SU-DHL-6 (cell line): ENCODE data around the gene PDLIM7.
A peak's percentile ranks its signal among the peaks of the same experiment; 100 is the strongest.

Experiments used
- H2AFZ ChIP-seq: fragments of 200-600 bp; sonication (generic); 2 replicates; pipeline ENCODE4 v1.6.1; 2014; ENCODE audit warnings: low read depth, mild to moderate bottlenecking, moderate library complexity, mixed read lengths, antibody characterized with exemption, low read length; ENCODE audit not compliant: severe bottlenecking
- H3F3A ChIP-seq: fragments of 200-600 bp; shearing (Covaris generic); 2 replicates; pipeline ENCODE4 v1.6.0; 2016; ENCODE audit warnings: antibody characterized with exemption, mild to moderate bottlenecking; ENCODE audit not compliant: insufficient read depth
- H3K27ac ChIP-seq: fragments of 200-600 bp; sonication (generic); 2 replicates; pipeline ENCODE4 v1.5.1; 2016; ENCODE audit warnings: low read depth, mild to moderate bottlenecking, low read length, moderate library complexity, mixed read lengths
- H3K27me3 ChIP-seq: fragments of 200-600 bp; sonication (generic), shearing (Covaris generic); 2 replicates; pipeline ENCODE4 v1.6.0; 2014; ENCODE audit warnings: mild to moderate bottlenecking, low read length
- H3K36me3 ChIP-seq: fragments of 200-600 bp; sonication (generic); 2 replicates; pipeline ENCODE4 v1.6.1; 2014; ENCODE audit warnings: mild to moderate bottlenecking, low read length, mixed read lengths
- H3K4me2 ChIP-seq: fragments of 300-600, 200-600 bp; shearing (Covaris generic), sonication (generic); 2 replicates; pipeline ENCODE4 v1.6.0; 2014; ENCODE audit warnings: low read length, low read depth, mild to moderate bottlenecking; ENCODE audit not compliant: poor library complexity, severe bottlenecking
- H3K4me3 ChIP-seq: fragments of 200-600 bp; sonication (generic); 2 replicates; pipeline ENCODE4 v1.5.1; 2014; ENCODE audit warnings: antibody characterized with exemption, low read length, mild to moderate bottlenecking, mixed read lengths; ENCODE audit not compliant: insufficient read depth, poor library complexity, severe bottlenecking
- H3K79me2 ChIP-seq: fragments of 200-600 bp; sonication (generic); 2 replicates; pipeline ENCODE4 v1.6.1; 2014; ENCODE audit warnings: mild to moderate bottlenecking, low read length, moderate library complexity; ENCODE audit not compliant: insufficient read depth
- H3K9ac ChIP-seq: fragments of 200-600 bp; sonication (generic); 2 replicates; pipeline ENCODE4 v1.7.0; 2014; ENCODE audit warnings: mild to moderate bottlenecking, low read length
- H3K9me2 ChIP-seq: fragments of 200-600 bp; sonication (generic); replicated peaks from 2 replicates; pipeline ENCODE4 v1.6.1; 2014; ENCODE audit warnings: low read length; ENCODE audit not compliant: insufficient read depth
- H3K9me3 ChIP-seq: fragments of 200-600 bp; sonication (generic); 2 replicates; pipeline ENCODE4 v1.6.1; 2014; ENCODE audit warnings: low read length, mixed read lengths; ENCODE audit not compliant: insufficient read depth
- H4K20me1 ChIP-seq: fragments of 200-600 bp; sonication (generic); 2 replicates; pipeline ENCODE4 v1.6.1; 2014; ENCODE audit warnings: low read depth, mild to moderate bottlenecking, antibody characterized with exemption, low read length, moderate library complexity, mixed read lengths
- CTCF ChIP-seq: fragments of 200-600 bp; sonication (generic); IDR thresholded peaks from one replicate; pipeline ENCODE4 v1.5.1; 2017; ENCODE audit warnings: antibody characterized with exemption, mild to moderate bottlenecking, low read length, moderate library complexity; ENCODE audit not compliant: insufficient read depth, poor library complexity, severe bottlenecking
- EZH2phosphoT487 ChIP-seq: fragments of 200-600 bp; sonication (generic), shearing (Covaris generic); conservative IDR thresholded peaks from 2 replicates; pipeline ENCODE4 v1.6.1; 2018; ENCODE audit warnings: mild to moderate bottlenecking, antibody characterized with exemption, low read length, moderate library complexity, mixed read lengths

Gene PDLIM7

GRCh38 chr5:177472460-177473442, 24.7 kb downstream of the PDLIM7 start:
- no peaks in the 10 kb centered on the region for H3K9me2 ChIP-seq
- H3K27me3 ChIP-seq = no peaks in the 10 kb centered on the region
- no peaks in the 10 kb centered on the region; the same call in 1 of the 2 replicates for H3F3A ChIP-seq
- peak overlapping the region; percentile 77 for H3K9ac ChIP-seq
- H3K4me3 ChIP-seq = peak overlapping the region; percentile 75
- peak overlapping the region; percentile 78 for H3K4me2 ChIP-seq
- no peak for TF ChIP-seq EZH2phosphoT487
- no peak for TF ChIP-seq CTCF
- no peaks in the 10 kb centered on the region for H3K36me3 ChIP-seq
- peaks cover 13% of the 10 kb centered on the region for H3K79me2 ChIP-seq
- peak overlapping the region; percentile 61 for H3K27ac ChIP-seq
- no peaks in the 10 kb centered on the region for H3K9me3 ChIP-seq
- peak overlapping the region; percentile 16 for H2AFZ ChIP-seq
- H4K20me1 ChIP-seq = no peaks in the 10 kb centered on the region

- no peaks in the 10 kb centered on the region for H3K9me3 ChIP-seq
- no peaks in the 10 kb centered on the region for H3K27me3 ChIP-seq
- H4K20me1 ChIP-seq = no peaks in the 10 kb centered on the region
- no peak overlapping the region for H2AFZ ChIP-seq
- peak overlapping the region; percentile 75 for H3K4me3 ChIP-seq
- peak overlapping the region; percentile 77 for H3K9ac ChIP-seq
- no peaks in the 10 kb centered on the region; the same call in 1 of the 2 replicates for H3F3A ChIP-seq
- no peaks in the 10 kb centered on the region for H3K36me3 ChIP-seq
- peak overlapping the region; percentile 78 for H3K4me2 ChIP-seq
- no peaks in the 10 kb centered on the region for H3K9me2 ChIP-seq
- H3K79me2 ChIP-seq = peaks cover 13% of the 10 kb centered on the region
- TF ChIP-seq CTCF (no peak), EZH2phosphoT487 (no peak)
- H3K27ac ChIP-seq = peak overlapping the region; percentile 61
Measured at GRCh38 chr5:177471610-177472356, 25.6 kb downstream of the PDLIM7 start.

- Histone ChIP-seq H3F3A (no peaks in the 10 kb centered on the region; the same call in 1 of the 2 replicates), H3K27me3 (no peaks in the 10 kb centered on the region), H3K9me2 (no peaks in the 10 kb centered on the region), H2AFZ (no peak overlapping the region), H3K4me3 (no peak overlapping the region), H3K79me2 (peaks cover 13% of the 10 kb centered on the region), H3K27ac (no peak overlapping the region), H3K9me3 (no peaks in the 10 kb centered on the region), H3K4me2 (no peak overlapping the region), H4K20me1 (no peaks in the 10 kb centered on the region), H3K36me3 (no peaks in the 10 kb centered on the region), H3K9ac (no peak overlapping the region)
- TF ChIP-seq EZH2phosphoT487 = no peak
- TF ChIP-seq CTCF = no peak
Measured at GRCh38 chr5:177470759-177471536, 26.5 kb downstream of the PDLIM7 start.
